Adrenal gland (tissue), 5 donors: ENCODE results near the gene KCNT2.

ENCODE experiments used
- CTCF ChIP-seq, 6 experiments: fragments of 450-650 bp in 4 of 6; fragments of 200-600 bp in 2 of 6; sonication (generic) in 1 of 6; IDR thresholded peaks; 1 replicate in 5 of 6; 2 replicates in 1 of 6; pipeline versions ENCODE4 v1.5.1 to v1.8.0; 2016 to 2021; ENCODE audit warnings: antibody characterized with exemption in 6 of 6, mild to moderate bottlenecking in 2 of 6, moderate library complexity in 1 of 6
- POLR2A ChIP-seq, 2 donors: fragments of 450-650 bp; IDR thresholded peaks; one replicate each; pipeline ENCODE4 v1.6.1; 2017; ENCODE audit warnings: antibody characterized with exemption in 2 of 2, mild to moderate bottlenecking in 2 of 2, moderate library complexity in 1 of 2
- donor health status: DM: no; HTN: no; CAD: no.

GRCh38 chr1:196628838-196629237 is 20.6 kb upstream of the KCNT2 start:
- TF ChIP-seq CTCF (IDR thresholded peaks at IDR 0.05) (no peak), POLR2A (IDR thresholded peaks at IDR 0.05) (no peak)
